ENCODE results near the gene MED15.
"Not testable (repeated sequence)": the region's sequence is repeated elsewhere in the genome, so short reads cannot be mapped to it uniquely, and the experiment has no call there.

MED15 gene

GRCh38 chr22:20507253-20508066, at the start of gene MED15:
MED15 (plus strand) TSS chr22:20507610; CDS start chr22:20507679, 69 bp downstream.
- DNase-seq = peak; percentile 89

GRCh38 chr22:20458530-20459151, 48.8 kb upstream of the MED15 start:
- DNase-seq = no peak

GRCh38 chr22:20459152-20459542, 48.3 kb upstream of the MED15 start:
- no peak for DNase-seq

GRCh38 chr22:20459862-20460261, 47.5 kb upstream of the MED15 start:
- no peak for DNase-seq

DNA sequence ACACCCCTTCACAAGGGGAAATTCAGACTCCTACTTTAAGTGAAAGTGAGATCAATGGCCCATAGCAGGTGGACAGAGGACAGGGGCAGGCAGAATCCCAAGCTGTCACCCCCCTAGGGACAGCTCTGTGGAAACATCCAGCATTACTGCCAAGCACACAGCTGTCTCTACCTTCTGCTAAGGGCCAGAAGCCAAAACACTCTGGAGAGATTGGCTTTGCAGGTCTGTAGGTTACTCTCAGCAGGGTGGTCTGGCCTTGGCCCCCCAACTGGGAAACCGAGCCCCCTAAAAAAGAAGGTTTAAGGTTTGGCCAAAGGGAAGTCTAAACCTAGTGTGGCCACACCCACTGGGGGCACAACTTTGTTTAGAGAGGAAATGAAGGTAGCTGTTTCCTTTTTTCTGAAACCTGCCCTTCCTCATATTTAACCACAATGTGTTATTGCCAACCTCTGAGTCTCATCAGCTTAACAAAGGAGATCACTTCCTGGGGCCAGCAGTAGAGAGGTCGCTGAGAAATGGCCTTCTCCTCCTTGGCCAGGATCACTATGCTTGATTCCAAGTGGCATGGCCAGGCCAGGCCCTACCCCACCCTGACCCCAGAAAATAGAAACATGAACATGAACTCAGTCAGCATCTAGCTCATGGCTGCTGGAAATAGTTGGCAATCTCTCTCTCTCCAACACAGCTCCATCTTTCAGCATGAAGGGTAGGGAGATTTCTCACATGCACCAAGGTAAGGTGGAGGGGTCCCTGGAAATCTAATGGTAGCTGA, 43.9 kb upstream of the MED15 start:
- DNase-seq = no peak

DNA sequence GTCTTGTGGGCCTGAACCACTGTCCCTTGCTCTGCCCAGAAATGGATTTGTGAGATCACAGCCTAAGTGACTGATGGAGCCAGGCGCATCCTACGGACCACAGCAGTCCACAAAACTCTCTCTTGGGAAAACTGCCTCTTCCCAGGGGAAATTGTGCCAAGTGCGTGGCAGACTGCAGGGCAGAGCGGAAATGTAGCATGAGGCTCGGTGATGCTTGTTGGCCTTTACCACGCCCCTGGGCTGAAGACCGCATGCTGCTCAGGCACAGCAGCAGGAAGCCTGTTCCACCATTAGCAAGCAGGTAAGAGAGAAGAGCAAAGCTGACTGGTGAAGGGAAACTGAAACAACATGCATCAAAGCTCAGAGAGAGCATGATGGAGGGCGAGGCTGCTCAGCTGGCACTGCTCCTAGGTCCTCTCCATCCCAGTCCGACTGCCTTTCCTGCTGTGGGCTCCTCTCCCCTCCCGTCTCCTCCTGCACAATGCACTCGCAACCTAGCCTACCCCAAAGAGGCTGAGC, 43.3 kb upstream of the MED15 start:
- DNase-seq = peak; percentile 54

DNA sequence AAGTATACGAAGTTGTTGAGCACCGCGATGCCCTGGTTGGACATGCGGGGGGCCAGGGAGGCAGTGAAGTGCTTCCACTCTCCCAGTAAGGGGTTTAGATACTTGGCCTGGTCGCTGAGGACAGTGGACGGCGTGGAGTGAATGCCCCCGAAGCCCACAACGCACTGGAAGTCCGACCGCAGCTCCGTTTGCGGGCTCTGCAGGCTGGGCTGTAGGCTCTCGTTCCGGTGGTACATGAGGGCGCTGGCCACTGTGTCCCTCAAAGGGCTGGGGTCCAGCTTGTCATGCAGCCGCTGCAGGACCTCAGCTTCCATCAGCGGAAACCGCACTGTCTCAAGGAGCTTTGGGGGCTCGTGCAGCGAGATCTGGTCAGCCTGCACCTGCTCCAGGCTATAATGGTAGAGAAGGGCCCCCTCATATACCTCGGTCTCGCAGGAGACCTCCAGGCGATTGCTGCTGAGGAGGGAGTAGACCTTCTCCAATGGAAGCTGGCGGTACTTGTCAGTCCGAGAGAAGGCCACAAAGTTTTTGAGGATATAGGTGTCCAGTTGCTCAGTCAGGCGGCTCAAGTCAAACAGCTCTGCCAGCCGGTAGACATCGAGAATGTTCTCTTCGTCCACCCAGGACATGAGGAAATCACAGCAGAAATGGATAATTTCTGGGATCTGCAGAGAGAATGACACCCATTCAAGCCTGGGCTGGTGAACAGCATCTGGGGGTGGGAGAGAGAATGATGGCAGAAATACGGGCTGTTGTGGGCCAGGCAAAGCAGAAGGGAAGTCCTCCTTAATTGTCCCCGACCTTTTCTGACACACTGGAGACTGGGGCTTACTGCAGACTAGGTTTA, 42.3 kb upstream of the MED15 start:
- no peak for DNase-seq

GRCh38 chr22:20465759-20466077, 41.7 kb upstream of the MED15 start:
- no peak for DNase-seq

GRCh38 chr22:20466659-20467379, 40.6 kb upstream of the MED15 start:
- no peak for DNase-seq

GRCh38 chr22:20469110-20469868, 38.1 kb upstream of the MED15 start:
- DNase-seq = no peak

GRCh38 chr22:20470525-20470924, 36.9 kb upstream of the MED15 start:
- not testable (repeated sequence) for DNase-seq

- DNase-seq = no peak
These were observed 36.1 kb upstream of the MED15 start for GRCh38 chr22:20471126-20471833.

GRCh38 chr22:20472629-20473442, 34.6 kb upstream of the MED15 start:
- DNase-seq = no peak

GRCh38 chr22:20475115-20475436, 32.3 kb upstream of the MED15 start:
- no peak for DNase-seq

DNA sequence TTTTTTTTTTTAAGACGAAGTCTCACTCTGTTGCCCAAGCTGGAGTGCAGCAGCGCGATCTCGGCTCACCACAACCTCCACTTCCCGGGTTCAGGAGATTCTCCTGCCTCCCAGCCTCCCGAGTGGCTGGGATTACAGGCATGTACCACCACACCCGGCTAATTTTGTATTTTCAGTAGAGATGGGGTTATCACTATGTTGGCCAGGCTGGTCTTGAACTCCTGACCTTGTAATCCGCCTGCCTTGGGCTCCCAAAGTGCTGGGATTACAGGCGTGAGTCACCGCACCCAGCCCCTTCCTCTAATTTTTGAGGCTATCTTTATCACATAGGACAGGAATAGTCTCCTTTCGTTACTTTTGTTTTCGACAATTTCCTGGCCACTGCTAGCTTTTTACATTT, 31.8 kb upstream of the MED15 start:
- DNase-seq = not testable (repeated sequence)

DNA sequence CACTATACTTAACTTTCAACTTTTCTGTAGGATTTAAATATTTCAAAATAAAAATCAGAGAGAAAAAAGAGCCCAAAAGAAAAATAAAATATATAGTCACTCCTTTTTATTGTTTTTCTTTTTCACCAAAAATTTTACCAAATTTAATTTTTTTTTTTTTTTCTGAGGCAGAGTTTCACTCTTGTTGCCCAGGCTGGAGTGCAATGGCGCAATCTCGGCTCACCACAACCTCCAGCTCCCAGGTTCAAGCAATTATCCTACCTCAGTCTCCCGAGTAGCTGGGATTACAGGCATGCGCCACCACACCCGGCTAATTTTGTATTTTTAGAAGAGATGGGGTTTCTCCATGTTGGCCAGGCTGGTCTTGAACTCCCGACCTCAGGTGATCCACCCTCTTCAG, 29.4 kb upstream of the MED15 start:
- not testable (repeated sequence) for DNase-seq

DNA sequence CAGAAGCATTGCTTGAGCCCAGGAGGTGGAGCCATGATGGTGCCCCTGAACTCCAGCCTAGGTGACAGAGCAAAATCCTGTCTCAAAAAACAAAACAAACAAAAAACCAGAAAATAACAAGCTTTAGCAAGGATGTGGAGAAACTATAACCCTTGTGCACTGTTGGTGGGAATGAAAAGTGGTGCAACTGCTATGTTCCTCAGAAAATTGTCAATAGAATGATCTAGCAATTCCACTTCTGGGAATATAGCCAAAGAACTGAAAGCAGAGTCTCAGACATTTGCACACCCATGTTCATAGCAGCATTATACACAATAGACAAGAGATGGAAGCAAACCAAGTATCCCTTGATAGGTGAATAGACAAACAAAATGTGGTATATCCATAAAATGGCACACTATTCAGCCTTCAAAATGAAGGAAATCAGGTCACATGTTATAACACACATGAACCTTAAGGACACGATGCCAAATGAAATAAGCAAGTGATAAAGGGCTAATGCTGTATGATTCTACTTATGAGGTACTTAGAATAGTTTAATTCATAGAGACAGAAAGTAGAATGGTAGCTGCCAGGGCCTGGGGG, 27.7 kb upstream of the MED15 start:
- no peak for DNase-seq

DNA sequence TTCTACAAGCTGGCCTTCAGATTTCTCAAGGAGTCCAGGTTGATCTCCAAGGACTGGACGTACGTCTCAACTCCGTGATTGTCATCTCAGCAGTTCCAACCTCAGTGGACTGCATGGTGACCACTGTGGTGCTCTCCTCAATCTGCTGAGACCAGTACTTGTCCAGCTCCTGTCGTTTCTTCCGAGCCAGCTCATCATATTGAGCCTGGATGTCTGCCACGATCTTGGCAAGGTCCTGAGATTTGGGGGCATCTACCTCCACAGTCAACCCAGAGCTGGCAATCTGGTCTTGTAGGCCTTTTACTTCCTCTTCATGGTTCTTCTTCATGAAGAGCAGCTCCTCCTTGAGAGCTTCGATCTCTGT, 24.3 kb upstream of the MED15 start:
- DNase-seq = not testable (repeated sequence)

- no peak for DNase-seq
These were observed 23.6 kb upstream of the MED15 start for GRCh38 chr22:20483771-20484170.
